HepG2 (cell line): ENCODE results near the gene APOA1. TPM values are rescaled to one million over a fixed set of nuclear protein-coding genes. Genes with fewer than 3 reads are reported as not detected.
A peak's percentile ranks its signal among the peaks of the same experiment; 100 is the strongest.

Source experiments
- ADNP ChIP-seq: sonication (generic); formaldehyde crosslinking; IDR thresholded peaks from 2 replicates; pipeline ENCODE4 v1.4.0; 2020; ENCODE audit warnings: missing genetic modification reagents
- ATF1 ChIP-seq: IDR thresholded peaks from 2 replicates; pipeline ENCODE4 v1.6.1; 2016; ENCODE audit warnings: mild to moderate bottlenecking, control low read depth
- KAT8 ChIP-seq: IDR thresholded peaks from 2 replicates; pipeline ENCODE4 v1.6.1; 2016; ENCODE audit warnings: missing genetic modification reagents, missing compliant biosample characterization
- MZF1 ChIP-seq: sonication (generic); formaldehyde crosslinking; IDR thresholded peaks from 2 replicates; pipeline ENCODE4 v1.8.1; 2023; ENCODE audit warnings: mild to moderate bottlenecking, missing genetic modification reagents, borderline replicate concordance
- NFKBIZ ChIP-seq: IDR thresholded peaks from 2 replicates; pipeline ENCODE4 v1.6.1; 2018; ENCODE audit warnings: missing genetic modification reagents, missing compliant biosample characterization
- REPIN1 ChIP-seq: sonication (generic); formaldehyde crosslinking; IDR thresholded peaks from 2 replicates; pipeline ENCODE4 v1.8.0; 2022; ENCODE audit warnings: missing genetic modification reagents, low read depth, mild to moderate bottlenecking, borderline replicate concordance
- SAP130 ChIP-seq: IDR thresholded peaks from 2 replicates; pipeline ENCODE4 v1.6.1; 2016; ENCODE audit warnings: low read depth
- ZNF101 ChIP-seq: sonication (generic); formaldehyde crosslinking; IDR thresholded peaks from 2 replicates; pipeline ENCODE4 v1.4.0; 2020; ENCODE audit warnings: mild to moderate bottlenecking, low read depth, missing genetic modification reagents, borderline replicate concordance
- ZNF121 ChIP-seq: sonication (generic); formaldehyde crosslinking; IDR thresholded peaks from 2 replicates; pipeline ENCODE4 v1.5.0; 2020; ENCODE audit warnings: mild to moderate bottlenecking, missing genetic modification reagents
- ZNF160 ChIP-seq: sonication (generic); formaldehyde crosslinking; IDR thresholded peaks from 2 replicates; pipeline ENCODE4 v1.8.0; 2022; ENCODE audit warnings: mild to moderate bottlenecking, inconsistent platforms, missing genetic modification reagents
- polyA plus RNA-seq, 8 experiments: library from polyadenylated mRNA; depleted of rRNA in 3 of 8; stranded (reverse) in 7 of 8; unstranded in 1 of 8; fragments of >200 nt; fragmentation: Illumina TruSeq in 4 of 8; extraction: Trizol in 4 of 8; gene quantifications; 2 replicates each; pipeline versions ENCODE4 v1.2.1 to v1.2.3, GENCODE V29; 2011 to 2016; ENCODE audit warnings: low read depth in 4 of 8, missing spikeins in 1 of 8, mixed read lengths in 1 of 8; ENCODE audit not compliant: insufficient read depth in 1 of 8
- total RNA-seq, 5 experiments: library from RNA; depleted of rRNA; stranded (reverse); fragments of >200 nt; fragmentation: Illumina TruSeq; extraction: Trizol; gene quantifications; 2 replicates each; pipeline ENCODE4 v1.2.3, GENCODE V29; 2016; ENCODE audit warnings: low read depth in 1 of 5
- TF ChIP-seq, protein P1 (sequence below): sonication (generic); formaldehyde crosslinking; IDR thresholded peaks from 2 replicates; pipeline ENCODE4 v1.4.0; 2020; ENCODE audit warnings: missing genetic modification reagents, borderline replicate concordance
- TF ChIP-seq, protein P2 (sequence below): sonication (generic); formaldehyde crosslinking; IDR thresholded peaks from 2 replicates; pipeline ENCODE4 v1.4.0; 2020; ENCODE audit warnings: mild to moderate bottlenecking, missing genetic modification reagents, borderline replicate concordance
- TF ChIP-seq, protein P3 (sequence below): IDR thresholded peaks from 2 replicates; pipeline ENCODE4 v1.6.1; 2012; ENCODE audit warnings: low read depth, low read length, improper control_type of control experiment
- TF ChIP-seq, protein P4 (sequence below): IDR thresholded peaks from 2 replicates; pipeline ENCODE4 v1.6.1; 2016; ENCODE audit warnings: low read depth, missing genetic modification reagents, missing compliant biosample characterization

APOA1 gene
- total and polyA plus RNA-seq, 2 of the 13 experiments (the other 11 are each of a cell fraction or from before 2014, with no cell fraction given), result 1,973 to 5,485 TPM

DNA sequence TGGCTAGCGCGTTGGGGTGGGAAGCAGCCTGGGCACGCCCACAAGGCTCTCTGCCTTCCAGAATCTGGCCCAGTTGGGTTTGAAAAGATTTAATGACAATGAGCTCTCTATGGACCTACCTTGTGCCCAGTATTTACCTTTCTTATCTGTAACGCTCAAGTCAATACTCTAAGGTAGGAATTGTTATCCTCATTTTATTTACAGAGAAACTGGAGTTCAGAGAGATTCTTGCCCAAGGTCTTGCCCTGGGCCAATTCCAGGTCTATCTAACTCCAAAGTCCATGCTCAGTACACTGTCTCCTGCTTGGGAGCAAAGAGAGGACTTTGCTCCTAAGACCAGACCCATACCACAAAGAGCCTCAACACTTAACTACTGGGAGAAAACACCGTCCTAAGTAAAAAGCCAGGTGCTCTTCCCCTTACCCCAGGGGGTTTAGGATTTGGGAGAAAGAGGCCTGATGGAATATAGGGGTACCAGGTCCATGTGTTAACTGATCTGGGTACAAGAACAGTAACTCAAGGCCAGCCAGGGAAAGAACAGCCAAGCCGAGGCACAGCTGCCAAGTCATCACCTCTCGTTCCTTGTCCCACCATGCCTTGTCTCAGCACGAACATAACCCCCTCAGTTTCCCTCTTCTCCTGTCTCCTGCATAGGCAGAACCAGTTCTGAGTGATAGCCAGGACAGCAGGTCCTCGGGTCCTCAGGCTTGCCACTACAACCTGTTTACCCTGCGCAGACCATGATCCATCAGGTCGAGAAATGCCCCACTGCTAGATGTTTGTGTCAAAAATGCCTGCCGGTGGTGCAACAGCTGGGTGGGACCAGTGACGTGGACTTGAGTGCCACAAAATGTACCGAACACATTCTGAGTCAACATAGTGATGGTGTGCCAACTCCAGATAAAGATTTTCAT is 28.9 kb downstream of the APOA1 start (continued):
- TF ChIP-seq SAP130 (peak; percentile 63), ZNF121 (CRISPR knock-in tag) (peak; percentile 37; the same call in 1 of the 2 replicates), ZNF101 (CRISPR knock-in tag) (no peak), KAT8 (CRISPR knock-in tag) (peak; percentile 85), ADNP (CRISPR knock-in tag) (no peak), ZNF160 (CRISPR knock-in tag) (0 out of 2 replicates have a peak, but pooled peaks have one; percentile 41), MZF1 (CRISPR knock-in tag) (no peak), REPIN1 (CRISPR knock-in tag) (peak; percentile 80), ATF1 (CRISPR knock-in tag) (peak; percentile 83), NFKBIZ (CRISPR knock-in tag) (peak; percentile 62; the same call in 1 of the 2 replicates)
- TF ChIP-seq, protein P1, sequence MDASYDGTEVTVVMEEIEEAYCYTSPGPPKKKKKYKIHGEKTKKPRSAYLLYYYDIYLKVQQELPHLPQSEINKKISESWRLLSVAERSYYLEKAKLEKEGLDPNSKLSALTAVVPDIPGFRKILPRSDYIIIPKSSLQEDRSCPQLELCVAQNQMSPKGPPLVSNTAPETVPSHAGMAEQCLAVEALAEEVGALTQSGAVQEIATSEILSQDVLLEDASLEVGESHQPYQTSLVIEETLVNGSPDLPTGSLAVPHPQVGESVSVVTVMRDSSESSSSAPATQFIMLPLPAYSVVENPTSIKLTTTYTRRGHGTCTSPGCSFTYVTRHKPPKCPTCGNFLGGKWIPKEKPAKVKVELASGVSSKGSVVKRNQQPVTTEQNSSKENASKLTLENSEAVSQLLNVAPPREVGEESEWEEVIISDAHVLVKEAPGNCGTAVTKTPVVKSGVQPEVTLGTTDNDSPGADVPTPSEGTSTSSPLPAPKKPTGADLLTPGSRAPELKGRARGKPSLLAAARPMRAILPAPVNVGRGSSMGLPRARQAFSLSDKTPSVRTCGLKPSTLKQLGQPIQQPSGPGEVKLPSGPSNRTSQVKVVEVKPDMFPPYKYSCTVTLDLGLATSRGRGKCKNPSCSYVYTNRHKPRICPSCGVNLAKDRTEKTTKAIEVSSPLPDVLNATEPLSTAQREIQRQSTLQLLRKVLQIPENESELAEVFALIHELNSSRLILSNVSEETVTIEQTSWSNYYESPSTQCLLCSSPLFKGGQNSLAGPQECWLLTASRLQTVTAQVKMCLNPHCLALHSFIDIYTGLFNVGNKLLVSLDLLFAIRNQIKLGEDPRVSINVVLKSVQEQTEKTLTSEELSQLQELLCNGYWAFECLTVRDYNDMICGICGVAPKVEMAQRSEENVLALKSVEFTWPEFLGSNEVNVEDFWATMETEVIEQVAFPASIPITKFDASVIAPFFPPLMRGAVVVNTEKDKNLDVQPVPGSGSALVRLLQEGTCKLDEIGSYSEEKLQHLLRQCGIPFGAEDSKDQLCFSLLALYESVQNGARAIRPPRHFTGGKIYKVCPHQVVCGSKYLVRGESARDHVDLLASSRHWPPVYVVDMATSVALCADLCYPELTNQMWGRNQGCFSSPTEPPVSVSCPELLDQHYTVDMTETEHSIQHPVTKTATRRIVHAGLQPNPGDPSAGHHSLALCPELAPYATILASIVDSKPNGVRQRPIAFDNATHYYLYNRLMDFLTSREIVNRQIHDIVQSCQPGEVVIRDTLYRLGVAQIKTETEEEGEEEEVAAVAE (CRISPR knock-in tag), result peak; percentile 63; the same call in 1 of the 2 replicates
- TF ChIP-seq, protein P2, sequence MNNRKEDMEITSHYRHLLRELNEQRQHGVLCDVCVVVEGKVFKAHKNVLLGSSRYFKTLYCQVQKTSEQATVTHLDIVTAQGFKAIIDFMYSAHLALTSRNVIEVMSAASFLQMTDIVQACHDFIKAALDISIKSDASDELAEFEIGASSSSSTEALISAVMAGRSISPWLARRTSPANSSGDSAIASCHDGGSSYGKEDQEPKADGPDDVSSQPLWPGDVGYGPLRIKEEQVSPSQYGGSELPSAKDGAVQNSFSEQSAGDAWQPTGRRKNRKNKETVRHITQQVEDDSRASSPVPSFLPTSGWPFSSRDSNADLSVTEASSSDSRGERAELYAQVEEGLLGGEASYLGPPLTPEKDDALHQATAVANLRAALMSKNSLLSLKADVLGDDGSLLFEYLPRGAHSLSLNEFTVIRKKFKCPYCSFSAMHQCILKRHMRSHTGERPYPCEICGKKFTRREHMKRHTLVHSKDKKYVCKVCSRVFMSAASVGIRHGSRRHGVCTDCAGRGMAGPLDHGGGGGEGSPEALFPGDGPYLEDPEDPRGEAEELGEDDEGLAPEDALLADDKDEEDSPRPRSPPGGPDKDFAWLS, result no peak
- TF ChIP-seq, protein P3, sequence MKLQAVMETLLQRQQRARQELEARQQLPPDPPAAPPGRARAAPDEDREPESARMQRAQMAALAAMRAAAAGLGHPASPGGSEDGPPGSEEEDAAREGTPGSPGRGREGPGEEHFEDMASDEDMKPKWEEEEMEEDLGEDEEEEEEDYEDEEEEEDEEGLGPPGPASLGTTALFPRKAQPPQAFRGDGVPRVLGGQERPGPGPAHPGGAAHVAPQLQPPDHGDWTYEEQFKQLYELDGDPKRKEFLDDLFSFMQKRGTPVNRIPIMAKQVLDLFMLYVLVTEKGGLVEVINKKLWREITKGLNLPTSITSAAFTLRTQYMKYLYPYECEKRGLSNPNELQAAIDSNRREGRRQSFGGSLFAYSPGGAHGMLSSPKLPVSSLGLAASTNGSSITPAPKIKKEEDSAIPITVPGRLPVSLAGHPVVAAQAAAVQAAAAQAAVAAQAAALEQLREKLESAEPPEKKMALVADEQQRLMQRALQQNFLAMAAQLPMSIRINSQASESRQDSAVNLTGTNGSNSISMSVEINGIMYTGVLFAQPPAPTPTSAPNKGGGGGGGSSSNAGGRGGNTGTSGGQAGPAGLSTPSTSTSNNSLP, result peak; percentile 85
- TF ChIP-seq, protein P4, sequence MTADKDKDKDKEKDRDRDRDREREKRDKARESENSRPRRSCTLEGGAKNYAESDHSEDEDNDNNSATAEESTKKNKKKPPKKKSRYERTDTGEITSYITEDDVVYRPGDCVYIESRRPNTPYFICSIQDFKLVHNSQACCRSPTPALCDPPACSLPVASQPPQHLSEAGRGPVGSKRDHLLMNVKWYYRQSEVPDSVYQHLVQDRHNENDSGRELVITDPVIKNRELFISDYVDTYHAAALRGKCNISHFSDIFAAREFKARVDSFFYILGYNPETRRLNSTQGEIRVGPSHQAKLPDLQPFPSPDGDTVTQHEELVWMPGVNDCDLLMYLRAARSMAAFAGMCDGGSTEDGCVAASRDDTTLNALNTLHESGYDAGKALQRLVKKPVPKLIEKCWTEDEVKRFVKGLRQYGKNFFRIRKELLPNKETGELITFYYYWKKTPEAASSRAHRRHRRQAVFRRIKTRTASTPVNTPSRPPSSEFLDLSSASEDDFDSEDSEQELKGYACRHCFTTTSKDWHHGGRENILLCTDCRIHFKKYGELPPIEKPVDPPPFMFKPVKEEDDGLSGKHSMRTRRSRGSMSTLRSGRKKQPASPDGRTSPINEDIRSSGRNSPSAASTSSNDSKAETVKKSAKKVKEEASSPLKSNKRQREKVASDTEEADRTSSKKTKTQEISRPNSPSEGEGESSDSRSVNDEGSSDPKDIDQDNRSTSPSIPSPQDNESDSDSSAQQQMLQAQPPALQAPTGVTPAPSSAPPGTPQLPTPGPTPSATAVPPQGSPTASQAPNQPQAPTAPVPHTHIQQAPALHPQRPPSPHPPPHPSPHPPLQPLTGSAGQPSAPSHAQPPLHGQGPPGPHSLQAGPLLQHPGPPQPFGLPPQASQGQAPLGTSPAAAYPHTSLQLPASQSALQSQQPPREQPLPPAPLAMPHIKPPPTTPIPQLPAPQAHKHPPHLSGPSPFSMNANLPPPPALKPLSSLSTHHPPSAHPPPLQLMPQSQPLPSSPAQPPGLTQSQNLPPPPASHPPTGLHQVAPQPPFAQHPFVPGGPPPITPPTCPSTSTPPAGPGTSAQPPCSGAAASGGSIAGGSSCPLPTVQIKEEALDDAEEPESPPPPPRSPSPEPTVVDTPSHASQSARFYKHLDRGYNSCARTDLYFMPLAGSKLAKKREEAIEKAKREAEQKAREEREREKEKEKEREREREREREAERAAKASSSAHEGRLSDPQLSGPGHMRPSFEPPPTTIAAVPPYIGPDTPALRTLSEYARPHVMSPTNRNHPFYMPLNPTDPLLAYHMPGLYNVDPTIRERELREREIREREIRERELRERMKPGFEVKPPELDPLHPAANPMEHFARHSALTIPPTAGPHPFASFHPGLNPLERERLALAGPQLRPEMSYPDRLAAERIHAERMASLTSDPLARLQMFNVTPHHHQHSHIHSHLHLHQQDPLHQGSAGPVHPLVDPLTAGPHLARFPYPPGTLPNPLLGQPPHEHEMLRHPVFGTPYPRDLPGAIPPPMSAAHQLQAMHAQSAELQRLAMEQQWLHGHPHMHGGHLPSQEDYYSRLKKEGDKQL (CRISPR knock-in tag), result peak; percentile 97
